ENCODE results near the gene GLYAT. TPM values are rescaled to one million over a fixed set of nuclear protein-coding genes. Genes with fewer than 3 reads are reported as not detected.

The GLYAT gene, protein sequence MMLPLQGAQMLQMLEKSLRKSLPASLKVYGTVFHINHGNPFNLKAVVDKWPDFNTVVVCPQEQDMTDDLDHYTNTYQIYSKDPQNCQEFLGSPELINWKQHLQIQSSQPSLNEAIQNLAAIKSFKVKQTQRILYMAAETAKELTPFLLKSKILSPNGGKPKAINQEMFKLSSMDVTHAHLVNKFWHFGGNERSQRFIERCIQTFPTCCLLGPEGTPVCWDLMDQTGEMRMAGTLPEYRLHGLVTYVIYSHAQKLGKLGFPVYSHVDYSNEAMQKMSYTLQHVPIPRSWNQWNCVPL
- 100 to 1,000 TPM in 3 of 4 donors, 1 to 10 TPM in 1; 2.7 to 151 (median 126) TPM for polyA plus RNA-seq (ENCODE audit: insufficient read length in 4 of 4)

DNA sequence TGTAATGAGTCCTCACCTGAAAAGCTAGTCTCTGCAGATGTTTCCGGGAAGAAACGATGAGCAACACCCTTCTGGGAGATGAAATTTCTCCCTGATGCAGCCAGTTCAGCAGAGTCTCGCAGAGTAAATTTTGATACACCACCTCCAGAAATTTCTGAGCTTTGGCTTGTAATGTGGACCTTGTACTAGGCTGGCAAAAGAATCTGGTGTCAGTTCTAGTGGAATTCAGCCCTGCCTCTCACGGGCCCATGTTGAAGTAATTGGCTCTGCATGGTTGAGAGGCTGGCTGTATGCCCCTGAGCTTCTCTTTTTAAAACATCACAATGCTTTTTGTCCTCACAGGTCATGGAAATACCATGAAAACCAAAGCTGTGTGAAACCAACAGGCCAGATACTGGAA lies at the start of gene GLYAT:
TSS of gene GLYAT (minus strand) at position 125 of the 400 bp plus-strand sequence. CDS start 7,447 bp downstream, outside the sequence.
- DNase-seq (ENCODE audit: low read depth in 4 of 4, low spot score in 3 of 4) = no peak

DNA sequence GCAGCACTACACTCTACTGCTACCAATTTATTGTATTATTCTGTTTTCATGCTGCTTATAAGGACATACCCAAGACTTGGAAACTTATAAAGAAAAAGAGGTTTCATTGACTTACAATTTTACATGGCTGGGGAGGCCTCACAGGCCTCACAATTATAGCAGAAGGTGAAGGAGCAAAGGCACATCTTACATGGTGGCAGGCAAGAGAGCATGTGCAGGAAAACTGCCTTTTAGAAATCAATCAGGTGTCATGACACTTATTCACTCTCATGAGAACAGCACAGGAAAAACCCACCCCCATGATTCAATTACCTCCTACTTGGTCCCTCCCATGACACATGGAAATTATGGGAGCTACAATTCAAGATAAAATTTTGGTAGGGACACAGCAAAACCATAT lies 49.6 kb upstream of the GLYAT start:
- DNase-seq (ENCODE audit: low read depth in 4 of 4, low spot score in 3 of 4) = no peak

DNA sequence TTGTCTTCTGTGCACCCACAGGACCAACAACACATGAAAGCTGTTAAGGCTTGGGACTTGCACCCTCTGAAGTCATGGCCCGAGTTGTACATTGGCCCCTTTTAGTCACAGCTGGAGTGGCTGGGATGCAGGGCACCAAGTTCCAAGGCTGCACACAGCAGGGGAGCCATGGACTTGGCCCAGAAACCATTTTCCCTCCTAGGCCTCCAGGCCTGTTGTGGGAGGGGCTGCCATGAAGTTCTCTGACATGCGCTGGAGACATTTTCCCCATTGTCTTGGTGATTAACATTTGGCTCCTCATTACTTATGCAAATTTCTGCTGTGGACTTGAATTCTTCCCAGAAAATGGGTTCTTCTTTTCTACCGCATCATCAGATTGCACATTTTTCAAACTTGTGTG lies 48.8 kb upstream of the GLYAT start:
- no peak for DNase-seq (ENCODE audit: low read depth in 4 of 4, low spot score in 3 of 4)

DNA sequence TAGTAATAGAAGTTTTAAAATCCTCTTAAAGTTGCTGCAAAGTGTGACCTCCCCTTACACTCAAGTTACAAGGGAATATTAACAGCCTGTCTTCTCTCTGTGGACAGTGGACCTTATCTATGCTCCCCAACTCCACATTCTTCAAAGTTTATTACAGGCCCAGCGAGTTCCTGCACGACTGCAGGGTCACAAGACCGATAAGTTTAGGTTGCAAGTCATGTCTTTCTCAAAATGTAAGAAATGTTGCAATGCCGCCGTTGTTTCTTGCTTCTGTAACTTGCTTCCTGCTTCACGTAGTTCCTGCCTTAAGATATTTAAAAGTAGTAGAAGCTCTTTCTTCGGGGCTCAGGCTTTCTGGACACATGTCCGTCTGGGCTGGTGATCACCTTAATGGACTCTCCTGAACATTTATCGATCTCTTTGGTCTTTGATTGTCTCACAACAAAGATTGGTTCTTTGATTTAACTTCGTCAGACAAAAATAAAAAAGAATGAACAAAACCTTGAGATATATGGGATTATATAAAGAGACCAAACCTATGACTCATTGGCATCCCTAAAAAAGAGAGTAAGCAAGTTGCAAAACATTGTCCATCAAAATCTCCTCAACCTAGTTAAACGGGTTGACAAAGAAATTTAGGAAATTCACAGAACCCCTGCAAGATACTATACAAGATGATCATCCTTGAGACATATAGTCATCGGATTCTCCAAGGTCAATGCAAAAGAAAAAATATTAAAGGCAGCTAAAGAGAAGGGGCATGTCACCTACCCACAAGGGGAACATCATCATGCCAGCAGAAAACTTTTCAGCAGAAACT lies 45.4 kb upstream of the GLYAT start:
- no peak for DNase-seq (ENCODE audit: low read depth in 4 of 4, low spot score in 3 of 4)

DNA sequence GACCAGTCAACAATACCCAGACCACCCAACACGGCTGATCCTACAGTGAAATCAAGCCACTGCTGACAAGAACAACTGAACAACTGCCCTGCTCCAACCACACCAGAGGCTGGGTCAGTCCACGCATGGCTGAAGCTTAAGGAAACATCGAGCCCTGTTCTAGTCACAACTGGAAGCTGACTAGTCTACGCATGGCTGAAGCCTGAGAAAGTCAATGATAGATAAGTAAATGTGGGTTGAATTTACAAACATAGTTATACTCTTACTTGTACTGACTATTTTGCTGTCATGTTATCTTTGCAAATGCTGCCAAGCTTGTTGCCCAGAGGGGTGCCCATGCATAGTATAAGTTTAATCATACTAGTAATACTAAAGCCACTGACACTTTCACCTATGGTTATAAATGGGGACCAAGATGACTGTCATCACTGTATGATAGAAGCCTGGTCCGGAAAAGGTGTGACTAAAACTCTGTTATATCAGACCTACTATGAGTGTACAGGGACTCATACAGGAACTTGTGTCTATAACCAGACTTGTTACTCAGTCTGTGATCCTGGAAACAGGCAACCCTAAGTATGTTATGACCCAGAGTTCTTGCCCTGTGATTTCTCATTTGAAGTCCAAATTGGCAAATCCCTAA lies 43.4 kb upstream of the GLYAT start:
- DNase-seq (ENCODE audit: low read depth in 4 of 4, low spot score in 3 of 4) = no peak

DNA sequence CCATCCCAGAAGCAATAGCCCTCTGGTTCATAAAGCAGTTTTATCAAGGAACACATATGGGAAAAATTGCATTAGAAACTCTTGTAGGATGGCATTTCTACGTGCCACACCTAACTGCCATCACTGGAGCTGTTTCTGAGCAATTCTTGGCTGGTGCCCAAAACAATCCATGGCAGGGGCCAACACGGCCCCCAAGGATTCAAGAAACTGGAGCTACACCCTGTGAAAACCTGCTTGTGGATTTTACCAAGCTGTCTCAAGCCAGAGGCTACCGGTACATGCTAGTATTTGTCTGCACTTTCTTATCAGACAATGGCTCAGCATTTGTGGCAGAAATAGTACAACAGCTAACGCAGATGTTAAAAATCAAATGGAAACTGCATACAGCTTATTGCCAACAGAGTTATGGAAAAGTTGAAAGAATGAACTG lies 42.4 kb upstream of the GLYAT start:
- DNase-seq (ENCODE audit: low read depth in 4 of 4, low spot score in 3 of 4) = no peak

DNA sequence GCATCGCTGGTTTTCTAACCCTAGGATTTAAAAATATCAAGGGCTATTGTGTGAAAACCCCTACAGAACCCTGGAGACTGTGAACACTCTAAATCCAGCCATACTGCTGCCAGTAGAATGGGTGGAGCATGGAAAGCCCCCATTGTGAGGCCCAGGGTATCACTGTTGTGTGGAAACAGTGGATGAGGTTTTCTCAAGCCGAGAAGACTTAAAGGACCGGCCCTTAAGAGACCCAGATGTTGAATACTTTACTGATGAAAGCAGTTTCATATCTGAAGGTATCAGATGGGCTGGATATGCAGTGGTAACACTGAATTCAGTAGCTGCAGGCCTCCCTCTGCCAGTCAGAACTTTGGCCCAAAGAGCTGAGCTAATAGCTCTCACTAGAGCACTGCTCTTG lies 41.6 kb upstream of the GLYAT start:
- DNase-seq (ENCODE audit: low read depth in 4 of 4, low spot score in 3 of 4) = no peak

DNA sequence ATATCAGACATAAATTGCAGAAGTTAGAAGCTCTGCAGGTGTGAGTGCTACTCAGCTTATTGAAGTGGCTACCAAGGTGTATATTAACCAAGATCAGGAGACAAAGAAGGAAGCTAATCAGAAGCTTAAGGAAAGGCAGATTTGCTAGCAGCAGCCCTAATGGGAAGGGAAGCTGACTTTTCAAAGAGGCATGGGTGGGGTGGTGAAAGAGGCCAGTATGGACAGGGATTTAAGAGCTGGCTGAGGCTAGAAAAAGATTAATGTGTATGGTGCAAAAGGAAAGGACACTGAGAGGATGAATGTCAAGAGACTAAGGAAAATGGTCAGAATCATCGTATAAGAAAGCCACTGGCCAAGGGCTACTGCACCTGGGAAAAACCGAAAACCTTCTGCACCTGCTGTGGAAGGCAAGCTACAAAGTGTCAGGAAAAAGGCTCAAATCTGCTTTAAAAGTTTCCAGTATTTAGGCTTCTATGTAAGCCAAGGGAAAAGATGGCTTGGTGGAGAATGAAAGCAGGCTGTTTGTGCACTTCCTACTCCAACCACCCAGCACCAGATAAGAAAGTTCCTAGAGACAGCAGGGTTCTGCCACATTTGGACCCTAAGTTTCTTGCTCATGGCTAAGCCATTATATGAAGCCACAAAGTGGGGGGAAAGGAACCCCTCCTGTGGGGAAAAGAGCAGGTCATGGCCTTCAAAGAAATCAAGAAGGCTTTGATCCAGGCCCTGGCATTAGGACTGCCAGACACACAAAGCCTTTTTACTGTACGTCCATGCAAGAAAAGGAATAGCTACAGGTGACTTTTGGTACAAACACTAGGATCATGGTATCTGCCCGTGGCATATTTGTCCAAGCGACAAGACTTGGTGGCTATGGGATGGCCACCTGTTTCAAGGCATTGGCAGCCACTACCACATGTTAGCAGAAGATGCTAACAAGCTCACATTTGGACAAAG lies 40.9 kb upstream of the GLYAT start:
- no peak for DNase-seq (ENCODE audit: low read depth in 4 of 4, low spot score in 3 of 4)

DNA sequence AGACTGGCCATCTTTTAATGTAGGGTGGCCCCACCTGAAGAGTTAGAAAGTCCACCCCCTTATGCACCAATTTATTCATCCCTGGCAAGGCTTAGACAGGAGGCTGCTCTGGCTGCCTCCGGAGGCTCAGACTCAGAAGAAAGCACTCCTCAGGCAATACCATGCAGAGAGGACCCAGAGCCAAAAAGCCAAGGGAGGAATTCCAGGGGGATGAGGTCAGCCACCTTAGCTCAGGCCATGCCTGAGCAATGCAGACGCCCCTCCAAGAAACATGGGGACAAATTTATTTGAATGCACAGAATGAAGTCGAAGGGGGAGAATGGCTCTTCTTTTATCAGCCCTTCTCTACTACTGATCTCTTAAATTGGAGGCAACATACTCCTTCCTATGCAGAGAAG lies 39.7 kb upstream of the GLYAT start:
- DNase-seq (ENCODE audit: low read depth in 4 of 4, low spot score in 3 of 4) = no peak

DNA sequence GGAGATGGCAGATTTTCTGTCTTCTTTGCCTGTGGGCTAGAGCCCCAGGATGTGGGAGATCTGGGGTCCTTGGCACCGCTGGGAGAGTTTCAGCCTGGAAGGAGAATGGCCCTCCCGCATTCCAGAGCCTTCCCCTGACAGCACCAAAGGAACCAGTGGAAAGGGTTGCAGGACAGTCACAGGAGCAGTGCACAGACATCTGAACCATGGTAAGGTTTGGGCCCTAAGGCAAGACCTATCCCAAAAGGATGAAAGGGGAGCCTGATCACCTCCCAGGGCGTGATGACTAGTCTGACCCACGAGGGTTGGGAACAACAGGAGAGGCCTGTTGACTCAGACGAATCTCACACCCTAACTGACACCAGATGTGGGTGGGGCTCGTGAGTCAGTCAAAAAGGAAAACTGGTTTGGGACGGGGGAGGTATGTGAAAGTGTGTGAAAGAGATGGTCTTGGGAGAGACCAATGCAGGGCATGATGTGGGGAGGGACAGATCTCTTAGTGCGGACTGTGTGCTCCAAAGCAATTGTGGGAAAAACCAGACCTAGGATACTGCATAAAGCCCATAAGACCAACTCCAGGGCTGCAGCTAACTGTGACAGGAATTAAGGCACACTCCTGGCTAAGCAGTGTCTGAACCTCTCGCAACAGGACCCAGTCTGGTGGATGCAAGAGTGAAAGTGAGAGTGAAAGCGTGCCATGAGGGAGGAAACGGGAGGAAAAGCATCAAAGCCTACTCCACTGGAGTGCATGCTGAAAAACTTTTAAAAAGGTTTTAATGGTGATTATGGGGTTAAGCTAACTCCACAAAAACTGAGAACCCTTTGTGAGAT lies 39.1 kb upstream of the GLYAT start:
- DNase-seq (ENCODE audit: low read depth in 4 of 4, low spot score in 3 of 4) = no peak

DNA sequence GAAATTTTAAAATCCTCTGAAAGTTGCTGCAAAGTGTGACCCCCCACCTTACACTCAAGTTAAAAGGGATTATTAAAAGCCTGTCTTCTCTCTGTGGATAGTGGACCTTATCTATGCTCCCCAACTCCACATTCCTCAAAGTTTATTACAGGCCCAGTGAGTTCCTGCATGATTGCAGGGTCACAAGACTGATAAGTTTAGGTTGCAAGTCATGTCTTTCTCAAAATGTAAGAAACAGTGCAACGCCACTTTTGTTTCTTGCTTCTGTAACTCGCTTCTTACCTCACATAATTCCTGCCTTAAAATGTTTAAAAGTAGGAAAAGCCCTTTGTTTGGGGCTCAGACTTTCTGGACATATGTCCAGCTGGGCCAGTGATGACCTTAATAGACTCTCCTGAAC lies 38.4 kb upstream of the GLYAT start:
- DNase-seq (ENCODE audit: low read depth in 4 of 4, low spot score in 3 of 4) = no peak

DNA sequence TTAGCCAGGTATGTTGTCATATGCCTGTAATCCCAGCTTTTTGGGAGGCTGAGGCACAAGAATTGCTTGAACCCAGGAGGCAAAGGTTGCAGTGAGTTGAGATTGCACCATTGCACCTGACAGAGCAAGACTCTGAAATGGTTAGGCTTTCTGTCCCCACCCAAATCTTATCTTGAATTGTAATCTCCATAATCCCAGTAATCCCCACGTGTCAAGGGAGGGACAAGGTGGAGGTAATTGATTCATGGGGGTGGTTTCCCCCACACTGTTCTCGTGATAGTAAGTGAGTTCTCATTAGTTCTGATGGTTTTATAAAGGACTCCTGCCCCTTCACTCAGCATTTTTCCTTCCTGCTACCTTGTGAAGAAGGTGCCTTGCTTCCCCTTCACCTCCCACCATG lies 37.6 kb upstream of the GLYAT start:
- no peak for DNase-seq (ENCODE audit: low read depth in 4 of 4, low spot score in 3 of 4)

DNA sequence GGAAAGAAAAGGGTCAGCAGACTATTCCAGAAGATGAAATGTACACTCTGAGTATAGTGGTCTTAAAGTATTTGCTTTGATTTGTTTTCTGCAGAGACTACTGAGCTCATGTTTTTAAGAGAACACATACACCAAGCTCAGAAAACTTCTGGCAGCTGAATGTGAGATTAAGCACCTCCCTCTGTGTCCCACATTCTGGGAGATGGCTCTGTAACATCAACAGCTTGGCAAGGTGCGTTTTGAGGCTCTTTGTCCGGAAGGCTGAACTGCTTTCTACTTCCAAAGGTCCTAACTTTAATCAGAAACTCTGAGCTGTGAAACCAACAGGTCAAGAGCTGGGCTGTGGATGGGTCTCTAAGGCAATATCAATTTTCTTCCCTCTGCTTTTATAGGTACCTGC lies 36.4 kb upstream of the GLYAT start:
- no peak for DNase-seq (ENCODE audit: low read depth in 4 of 4, low spot score in 3 of 4)

DNA sequence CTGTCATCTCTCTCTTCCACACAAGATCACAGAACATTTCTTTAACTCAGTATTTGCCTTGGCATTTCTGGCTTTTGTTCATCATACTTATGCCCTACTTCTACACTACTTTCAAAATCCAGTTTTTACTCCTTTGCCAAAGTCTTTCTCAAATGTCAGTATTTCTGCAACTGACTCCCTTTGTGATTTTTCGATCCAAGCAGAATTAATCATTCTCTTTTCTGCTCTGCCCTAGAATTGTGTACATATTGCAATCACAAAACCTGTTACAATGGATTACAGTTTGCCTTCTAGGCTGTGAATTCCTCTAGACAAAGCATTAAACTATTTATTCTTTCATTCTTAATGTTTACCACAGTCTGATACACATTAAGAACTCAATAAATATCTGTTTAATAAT lies 33.3 kb upstream of the GLYAT start:
- no peak for DNase-seq (ENCODE audit: low read depth in 4 of 4, low spot score in 3 of 4)

DNA sequence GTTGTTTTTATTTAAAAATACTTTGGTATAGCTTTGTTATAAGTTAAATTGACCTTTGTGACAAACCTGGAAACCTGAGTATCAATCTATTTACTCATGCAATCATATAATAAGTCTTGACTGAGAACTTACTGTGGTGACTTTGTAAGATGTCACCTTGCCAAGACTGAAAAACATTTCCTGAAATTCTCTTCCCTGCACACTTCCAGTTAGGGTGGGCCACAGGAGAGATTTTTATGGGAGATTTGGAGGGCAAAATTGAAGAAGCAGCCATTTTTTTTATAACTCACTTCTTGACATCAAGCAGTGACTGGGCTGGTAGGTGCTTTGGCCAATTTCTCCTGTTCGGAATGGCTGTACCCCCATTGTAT lies 31.4 kb upstream of the GLYAT start:
- no peak for DNase-seq (ENCODE audit: low read depth in 4 of 4, low spot score in 3 of 4)

DNA sequence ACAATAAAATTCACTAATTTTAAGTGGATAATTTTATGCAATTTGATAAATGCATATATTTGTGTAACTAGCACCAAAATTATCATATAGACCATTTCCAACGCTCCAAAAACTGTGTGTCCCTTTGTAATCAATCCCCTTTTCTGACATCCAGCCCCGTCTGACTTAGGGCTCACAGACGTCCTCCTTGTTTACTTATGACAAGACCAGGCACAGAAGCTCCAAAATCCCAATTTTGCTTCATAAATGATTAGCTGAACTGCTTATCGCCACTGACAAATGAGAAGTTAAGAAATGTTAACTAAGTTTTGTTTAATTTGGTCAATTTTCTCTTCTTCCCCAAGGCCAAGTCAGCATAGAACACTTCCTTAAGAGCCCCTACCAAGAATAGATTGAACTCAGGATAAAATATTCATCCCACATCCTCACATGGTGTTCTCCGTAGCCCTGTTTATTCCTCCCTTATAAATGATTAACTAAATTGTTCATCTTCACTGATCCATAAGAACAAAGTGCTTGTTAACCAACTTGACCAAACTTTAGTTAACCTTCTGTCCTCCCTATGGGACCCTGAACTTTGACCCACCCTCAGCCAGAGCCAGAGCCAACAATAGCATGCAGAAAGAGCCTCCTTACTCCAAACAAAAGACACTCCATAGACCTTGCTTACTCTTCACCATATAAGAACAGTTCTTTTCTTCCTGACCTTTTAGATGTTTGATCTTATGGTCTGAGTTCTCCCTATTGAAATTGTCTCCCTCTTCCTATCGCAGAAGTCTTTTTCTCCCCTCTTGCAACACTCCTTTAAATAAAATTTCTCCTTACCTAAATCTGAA lies 30.8 kb upstream of the GLYAT start:
- DNase-seq (ENCODE audit: low read depth in 4 of 4, low spot score in 3 of 4) = peak in 3 of 4 donors; percentile 3 to 14 (median 3)

DNA sequence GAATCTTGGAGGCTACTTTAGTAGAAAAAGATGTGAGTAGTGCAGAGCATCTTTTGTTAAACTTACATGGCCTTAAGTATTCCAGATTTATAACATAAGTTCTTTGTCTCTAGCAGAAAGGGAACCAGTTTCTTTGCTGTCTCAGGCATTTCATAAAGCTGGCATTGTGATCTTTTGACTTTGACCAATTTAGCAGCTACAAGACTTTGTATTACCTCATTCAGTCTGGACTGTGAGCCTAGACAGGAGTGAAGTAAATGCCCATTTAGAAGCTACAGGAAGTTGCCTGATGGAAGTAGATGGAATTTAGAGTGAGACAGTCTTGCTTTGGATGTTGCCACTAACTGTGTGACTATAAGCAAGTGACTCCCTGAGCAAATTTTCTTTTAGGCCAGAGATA lies 25.7 kb upstream of the GLYAT start:
- no peak for DNase-seq (ENCODE audit: low read depth in 4 of 4, low spot score in 3 of 4)

DNA sequence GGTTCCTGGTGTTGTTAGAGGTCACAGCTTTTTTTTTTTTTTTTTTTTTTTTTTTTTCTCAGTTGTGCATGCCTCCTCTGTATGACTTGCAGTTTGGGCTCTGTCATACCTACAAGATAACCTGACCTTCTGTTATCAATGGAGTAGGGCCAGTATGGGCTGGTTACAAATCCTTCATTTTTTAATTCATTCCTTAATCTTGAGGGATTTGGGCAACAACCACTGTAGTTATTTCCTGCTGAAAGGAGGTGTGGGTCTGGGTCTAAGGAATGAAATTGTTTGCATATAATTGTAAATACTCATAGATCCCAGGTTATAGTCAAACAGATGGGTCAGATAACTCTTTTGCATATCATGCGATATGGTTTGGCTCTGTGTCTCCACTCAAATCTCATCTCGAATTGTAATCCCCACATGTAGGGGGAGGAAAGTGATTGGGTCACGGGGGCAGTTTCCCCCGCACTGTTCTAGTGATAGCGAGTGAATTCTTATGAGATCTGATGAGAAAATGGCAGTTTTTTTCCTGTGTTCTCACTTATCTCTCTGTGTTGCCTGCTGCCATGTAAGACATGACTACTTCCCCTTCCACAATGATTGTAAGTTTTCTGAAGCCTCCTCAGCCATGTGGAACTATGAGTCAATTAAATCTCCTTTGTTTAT lies 14.1 kb upstream of the GLYAT start:
- DNase-seq (ENCODE audit: low read depth in 4 of 4, low spot score in 3 of 4) = no peak

All from left renal pelvis (tissue), 4 donors.